Calu3 (cell line): ENCODE measurements around the gene SLC22A9. TPM values are rescaled to one million over a fixed set of nuclear protein-coding genes. Genes with fewer than 3 reads are reported as not detected.

Experiments used
- BruUV-seq: library from RNA; stranded (reverse); fragments of 400-500 nt; replicated peaks from 2 replicates; lab custom pipeline; 2021; lab: Mats Ljungman, UMichigan
- CTCF ChIA-PET: fragments of 300-600 bp; sonication (Branson Sonifier 250); formaldehyde crosslinking; loops from one replicate; lab custom pipeline; 2022; ENCODE audit warnings: antibody characterized with exemption; lab: Charles Lee
- DNase-seq: peaks from one replicate; pipeline ENCODE4 v3.0.0; 2022
- H3K27ac Mint-ChIP-seq: one replicate; pipeline ENCODE4 v1.8.0; 2022; ENCODE audit warnings: mixed read lengths; ENCODE audit not compliant: unreplicated experiment
- H3K27me3 Mint-ChIP-seq: one replicate; pipeline ENCODE4 v1.8.0; 2022; ENCODE audit warnings: mixed read lengths; ENCODE audit not compliant: unreplicated experiment
- H3K36me3 Mint-ChIP-seq: one replicate; pipeline ENCODE4 v1.8.0; 2022; ENCODE audit warnings: mild to moderate bottlenecking, moderate library complexity, mixed read lengths; ENCODE audit not compliant: insufficient read depth, unreplicated experiment
- H3K4me1 Mint-ChIP-seq: one replicate; pipeline ENCODE4 v1.8.0; 2022; ENCODE audit warnings: mild to moderate bottlenecking, low read depth, mixed read lengths; ENCODE audit not compliant: unreplicated experiment
- H3K4me3 Mint-ChIP-seq: one replicate; pipeline ENCODE4 v1.8.0; 2022; ENCODE audit warnings: mild to moderate bottlenecking, low read depth, moderate library complexity, mixed read lengths; ENCODE audit not compliant: unreplicated experiment
- H3K9me3 Mint-ChIP-seq: one replicate; pipeline ENCODE4 v1.8.0; 2022; ENCODE audit warnings: low read depth, mixed read lengths; ENCODE audit not compliant: unreplicated experiment
- intact Hi-C: fragments of 100-400 bp; cut with micrococcal nuclease; formaldehyde crosslinking; loops from one replicate; pipeline ENCODE4 v1.10.0; 2022; ENCODE audit not compliant: unreplicated experiment
- total RNA-seq: library from RNA; stranded (reverse); gene quantifications from 2 replicates; pipeline ENCODE4 v1.2.3, GENCODE V29; 2022
- TF ChIP-seq, protein P1 (sequence below): fragments of 200-600 bp; IDR thresholded peaks from one replicate; pipeline ENCODE4 v1.8.0; 2022; ENCODE audit warnings: antibody characterized with exemption; ENCODE audit not compliant: unreplicated experiment

SLC22A9 gene
- total RNA-seq, 1 experiment from 2014 or later = not detected

- Mint-ChIP-seq H3K4me3 (no peak overlapping the region), H3K27me3 (peaks cover 25% of the 10 kb centered on the region), H3K27ac (no peak overlapping the region), H3K4me1 (no peaks in the 10 kb centered on the region), H3K9me3 (no peaks in the 10 kb centered on the region), H3K36me3 (no peaks in the 10 kb centered on the region)
- CTCF ChIA-PET = no interaction called here
- no TSS peak for BruUV-seq
- DNase-seq = no peak
- intact Hi-C loops = no loop called here
- TF ChIP-seq, protein P1, sequence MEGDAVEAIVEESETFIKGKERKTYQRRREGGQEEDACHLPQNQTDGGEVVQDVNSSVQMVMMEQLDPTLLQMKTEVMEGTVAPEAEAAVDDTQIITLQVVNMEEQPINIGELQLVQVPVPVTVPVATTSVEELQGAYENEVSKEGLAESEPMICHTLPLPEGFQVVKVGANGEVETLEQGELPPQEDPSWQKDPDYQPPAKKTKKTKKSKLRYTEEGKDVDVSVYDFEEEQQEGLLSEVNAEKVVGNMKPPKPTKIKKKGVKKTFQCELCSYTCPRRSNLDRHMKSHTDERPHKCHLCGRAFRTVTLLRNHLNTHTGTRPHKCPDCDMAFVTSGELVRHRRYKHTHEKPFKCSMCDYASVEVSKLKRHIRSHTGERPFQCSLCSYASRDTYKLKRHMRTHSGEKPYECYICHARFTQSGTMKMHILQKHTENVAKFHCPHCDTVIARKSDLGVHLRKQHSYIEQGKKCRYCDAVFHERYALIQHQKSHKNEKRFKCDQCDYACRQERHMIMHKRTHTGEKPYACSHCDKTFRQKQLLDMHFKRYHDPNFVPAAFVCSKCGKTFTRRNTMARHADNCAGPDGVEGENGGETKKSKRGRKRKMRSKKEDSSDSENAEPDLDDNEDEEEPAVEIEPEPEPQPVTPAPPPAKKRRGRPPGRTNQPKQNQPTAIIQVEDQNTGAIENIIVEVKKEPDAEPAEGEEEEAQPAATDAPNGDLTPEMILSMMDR = no peak
Observed at GRCh38 chr11:63343130-63343529, 26.5 kb upstream of the SLC22A9 start.

GRCh38 chr11:63352144-63352543, 17.4 kb upstream of the SLC22A9 start:
- TF ChIP-seq, protein P1 = no peak
- H3K4me1 Mint-ChIP-seq = no peaks in the 10 kb centered on the region
- BruUV-seq = no TSS peak
- DNase-seq = no peak
- no peak overlapping the region for H3K4me3 Mint-ChIP-seq
- peaks cover 3% of the 10 kb centered on the region for H3K9me3 Mint-ChIP-seq
- H3K27me3 Mint-ChIP-seq = peaks cover 87% of the 10 kb centered on the region
- intact Hi-C loops = loop anchor here (10.0 kb wide), 1 partner anchor 283 kb away; no protein-coding TSS in a partner anchor
- CTCF ChIA-PET = no interaction called here
- no peak overlapping the region for H3K27ac Mint-ChIP-seq
- no peaks in the 10 kb centered on the region for H3K36me3 Mint-ChIP-seq

GRCh38 chr11:63362196-63362793, 7.3 kb upstream of the SLC22A9 start:
- TF ChIP-seq, protein P1 = no peak
- no peak overlapping the region for H3K4me3 Mint-ChIP-seq
- intact Hi-C loops = no loop called here
- peaks cover 62% of the 10 kb centered on the region for H3K27me3 Mint-ChIP-seq
- CTCF ChIA-PET = no interaction called here
- BruUV-seq = no TSS peak
- no peaks in the 10 kb centered on the region for H3K4me1 Mint-ChIP-seq
- DNase-seq = no peak
- H3K27ac Mint-ChIP-seq = no peak overlapping the region
- no peaks in the 10 kb centered on the region for H3K9me3 Mint-ChIP-seq
- no peaks in the 10 kb centered on the region for H3K36me3 Mint-ChIP-seq

DNA sequence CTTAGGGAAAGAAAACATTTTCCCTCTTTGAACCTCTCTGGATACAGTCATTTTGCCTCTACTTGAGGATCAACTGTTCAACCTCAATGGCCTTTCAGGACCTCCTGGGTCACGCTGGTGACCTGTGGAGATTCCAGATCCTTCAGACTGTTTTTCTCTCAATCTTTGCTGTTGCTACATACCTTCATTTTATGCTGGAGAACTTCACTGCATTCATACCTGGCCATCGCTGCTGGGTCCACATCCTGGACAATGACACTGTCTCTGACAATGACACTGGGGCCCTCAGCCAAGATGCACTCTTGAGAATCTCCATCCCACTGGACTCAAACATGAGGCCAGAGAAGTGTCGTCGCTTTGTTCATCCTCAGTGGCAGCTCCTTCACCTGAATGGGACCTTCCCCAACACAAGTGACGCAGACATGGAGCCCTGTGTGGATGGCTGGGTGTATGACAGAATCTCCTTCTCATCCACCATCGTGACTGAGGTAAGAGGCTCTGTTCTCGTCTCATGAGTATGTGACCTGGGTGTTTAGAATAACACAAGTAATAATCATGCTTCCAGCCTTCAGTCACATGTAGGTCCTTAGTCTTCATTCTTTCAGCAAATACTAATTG, 495 bp downstream of the SLC22A9 start:
- intact Hi-C loops = no loop called here
- no peak overlapping the region for H3K27ac Mint-ChIP-seq
- no peak overlapping the region for H3K4me3 Mint-ChIP-seq
- H3K9me3 Mint-ChIP-seq = no peaks in the 10 kb centered on the region
- no TSS peak for BruUV-seq
- CTCF ChIA-PET = interaction anchor here (0.9 kb wide), 1 partner anchor 195 kb away, joined by 3 read pairs; no protein-coding TSS in a partner anchor
- peaks cover 55% of the 10 kb centered on the region for H3K27me3 Mint-ChIP-seq
- H3K4me1 Mint-ChIP-seq = peaks cover 10% of the 10 kb centered on the region
- TF ChIP-seq, protein P1 = no peak
- H3K36me3 Mint-ChIP-seq = no peaks in the 10 kb centered on the region
- no peak for DNase-seq
